Neuron (in vitro differentiated cells): ENCODE results near the gene BIRC5.

ENCODE experiments used
- H2AFZ ChIP-seq: one replicate; pipeline ENCODE4 v1.6.1; 2013; ENCODE audit warnings: low read depth, mild to moderate bottlenecking, inconsistent platforms, low read length, moderate library complexity
- H3K27me3 ChIP-seq: one replicate; pipeline ENCODE4 v1.6.1; 2013; ENCODE audit warnings: low read length; ENCODE audit not compliant: insufficient read depth
- H3K36me3 ChIP-seq: one replicate; pipeline ENCODE4 v1.6.1; 2013; ENCODE audit warnings: low read length; ENCODE audit not compliant: insufficient read depth
- H3K4me1 ChIP-seq: one replicate; pipeline ENCODE4 v1.6.1; 2013; ENCODE audit warnings: low read length; ENCODE audit not compliant: insufficient read depth
- H3K4me3 ChIP-seq: 2 replicates; pipeline ENCODE4 v1.5.1; 2013; ENCODE audit warnings: mild to moderate bottlenecking, low read length, moderate library complexity
- H3K9me3 ChIP-seq: one replicate; pipeline ENCODE4 v1.6.1; 2013; ENCODE audit warnings: low read length

The BIRC5 gene

GRCh38 chr17:78197147-78197832 is 16.8 kb upstream of the BIRC5 start:
- H3K36me3 ChIP-seq = peaks cover 27% of the 10 kb centered on the region
- H3K27me3 ChIP-seq = no peaks in the 10 kb centered on the region
- H3K9me3 ChIP-seq = no peaks in the 10 kb centered on the region
- peaks cover 4% of the 10 kb centered on the region for H3K4me1 ChIP-seq
- H3K4me3 ChIP-seq = no peak overlapping the region
- H2AFZ ChIP-seq = no peak overlapping the region

GRCh38 chr17:78200451-78200850 is 13.6 kb upstream of the BIRC5 start:
- Histone ChIP-seq H3K27me3 (no peaks in the 10 kb centered on the region), H2AFZ (no peak overlapping the region), H3K4me3 (no peak overlapping the region), H3K36me3 (peaks cover 36% of the 10 kb centered on the region), H3K9me3 (no peaks in the 10 kb centered on the region), H3K4me1 (peaks cover 4% of the 10 kb centered on the region)

- H3K4me1 ChIP-seq = no peaks in the 10 kb centered on the region
- peaks cover 34% of the 10 kb centered on the region for H3K36me3 ChIP-seq
- H2AFZ ChIP-seq = no peak overlapping the region
- no peaks in the 10 kb centered on the region for H3K27me3 ChIP-seq
- no peak overlapping the region for H3K4me3 ChIP-seq
- H3K9me3 ChIP-seq = no peaks in the 10 kb centered on the region
These were observed 11.4 kb upstream of the BIRC5 start for GRCh38 chr17:78202666-78203065.

- no peaks in the 10 kb centered on the region for H3K4me1 ChIP-seq
- peaks cover 31% of the 10 kb centered on the region for H3K36me3 ChIP-seq
- no peak overlapping the region for H2AFZ ChIP-seq
- H3K9me3 ChIP-seq = no peaks in the 10 kb centered on the region
- H3K4me3 ChIP-seq = no peak overlapping the region
- H3K27me3 ChIP-seq = no peaks in the 10 kb centered on the region
These were observed 9.5 kb upstream of the BIRC5 start for GRCh38 chr17:78204387-78205123.

- Histone ChIP-seq H3K36me3 (peaks cover 31% of the 10 kb centered on the region), H3K27me3 (no peaks in the 10 kb centered on the region), H3K9me3 (no peaks in the 10 kb centered on the region), H3K4me3 (no peak overlapping the region), H3K4me1 (no peaks in the 10 kb centered on the region), H2AFZ (no peak overlapping the region)
These were observed 8.8 kb upstream of the BIRC5 start for GRCh38 chr17:78205124-78205775.

GRCh38 chr17:78206298-78206697 is 7.8 kb upstream of the BIRC5 start:
- Histone ChIP-seq H2AFZ (no peak overlapping the region), H3K36me3 (peaks cover 31% of the 10 kb centered on the region), H3K4me3 (no peak overlapping the region), H3K9me3 (no peaks in the 10 kb centered on the region), H3K4me1 (no peaks in the 10 kb centered on the region), H3K27me3 (no peaks in the 10 kb centered on the region)

- Histone ChIP-seq H3K36me3 (peaks cover 24% of the 10 kb centered on the region), H3K4me3 (no peak overlapping the region), H3K4me1 (no peaks in the 10 kb centered on the region), H2AFZ (no peak overlapping the region), H3K9me3 (no peaks in the 10 kb centered on the region), H3K27me3 (no peaks in the 10 kb centered on the region)
These were observed 5.6 kb upstream of the BIRC5 start for GRCh38 chr17:78208486-78208885.

- peaks cover 11% of the 10 kb centered on the region for H3K36me3 ChIP-seq
- H3K4me3 ChIP-seq = no peak overlapping the region
- peaks cover 7% of the 10 kb centered on the region for H3K4me1 ChIP-seq
- H3K9me3 ChIP-seq = no peaks in the 10 kb centered on the region
- no peak overlapping the region for H2AFZ ChIP-seq
- no peaks in the 10 kb centered on the region for H3K27me3 ChIP-seq
These were observed 3.9 kb upstream of the BIRC5 start for GRCh38 chr17:78210111-78210510.

GRCh38 chr17:78211032-78211431 is 3.0 kb upstream of the BIRC5 start:
- Histone ChIP-seq H2AFZ (no peak overlapping the region), H3K27me3 (no peaks in the 10 kb centered on the region), H3K9me3 (no peaks in the 10 kb centered on the region), H3K36me3 (peaks cover 6% of the 10 kb centered on the region), H3K4me1 (peaks cover 13% of the 10 kb centered on the region), H3K4me3 (no peak overlapping the region)

- Histone ChIP-seq H2AFZ (peak overlapping the region; percentile 86), H3K27me3 (no peaks in the 10 kb centered on the region), H3K4me3 (peak overlapping the region; percentile 83), H3K4me1 (peaks cover 13% of the 10 kb centered on the region), H3K36me3 (peaks cover 10% of the 10 kb centered on the region), H3K9me3 (no peaks in the 10 kb centered on the region)
These were observed 631 bp downstream of the BIRC5 start for GRCh38 chr17:78214706-78215061.

- Histone ChIP-seq H3K4me1 (peaks cover 11% of the 10 kb centered on the region), H3K4me3 (no peak overlapping the region), H3K27me3 (no peaks in the 10 kb centered on the region), H3K9me3 (no peaks in the 10 kb centered on the region), H3K36me3 (peaks cover 40% of the 10 kb centered on the region), H2AFZ (no peak overlapping the region)
These were observed 5.5 kb downstream of the BIRC5 start for GRCh38 chr17:78219396-78220150.

GRCh38 chr17:78223061-78223460 is 9.0 kb downstream of the BIRC5 start:
- no peak overlapping the region for H3K4me3 ChIP-seq
- no peak overlapping the region for H2AFZ ChIP-seq
- no peaks in the 10 kb centered on the region for H3K9me3 ChIP-seq
- H3K36me3 ChIP-seq = peaks cover 39% of the 10 kb centered on the region
- H3K4me1 ChIP-seq = no peaks in the 10 kb centered on the region
- no peaks in the 10 kb centered on the region for H3K27me3 ChIP-seq

GRCh38 chr17:78223765-78224164 is 9.7 kb downstream of the BIRC5 start:
- H3K27me3 ChIP-seq = no peaks in the 10 kb centered on the region
- H3K36me3 ChIP-seq = peaks cover 39% of the 10 kb centered on the region
- H3K4me3 ChIP-seq = no peak overlapping the region
- H3K9me3 ChIP-seq = no peaks in the 10 kb centered on the region
- peaks cover 4% of the 10 kb centered on the region for H3K4me1 ChIP-seq
- H2AFZ ChIP-seq = no peak overlapping the region
